ENCODE data around the gene MRTO4. TPM values are rescaled to one million over a fixed set of nuclear protein-coding genes. Genes with fewer than 3 reads are reported as not detected.

The MRTO4 gene
- total and polyA plus RNA-seq, 9 of the 15 experiments (the other 6 are each of a cell fraction or from before 2014, with no cell fraction given) = 62.0 to 173 (median 146) TPM

DNA sequence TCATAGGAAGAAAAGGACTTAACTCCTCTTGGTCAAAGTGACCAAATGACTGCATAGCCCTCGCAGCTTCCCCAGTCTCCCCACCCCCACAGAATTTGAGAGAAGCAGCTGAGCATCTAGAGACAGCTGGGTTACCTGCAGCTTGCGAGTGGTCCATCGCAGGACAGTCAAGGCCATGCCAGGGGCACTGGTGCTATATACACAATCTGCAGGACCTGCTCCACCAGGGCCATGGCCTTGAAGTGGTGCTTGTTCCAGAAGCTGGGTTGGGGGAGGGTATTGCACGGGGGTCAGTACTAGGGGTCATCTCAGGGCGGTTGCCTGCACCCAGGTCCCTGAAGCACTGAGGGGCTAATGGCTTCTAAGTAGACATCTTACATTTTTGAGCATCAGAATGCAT is 10.4 kb downstream of the MRTO4 start:
- Histone ChIP-seq H3K27me3 (ENCODE audit: control insufficient read depth in 2 of 2, insufficient read depth in 2 of 2, low read length in 2 of 2) (no peaks in the 10 kb centered on the region), H3K4me3 (no peak overlapping the region), H4K20me1 (replicated peaks; ENCODE audit: control insufficient read depth, insufficient read depth, low read length) (peaks cover 10% of the 10 kb centered on the region), H3K4me1 (replicated peaks in 1 of 2; ENCODE audit: control insufficient read depth in 2 of 2, insufficient read depth in 2 of 2, low read length in 2 of 2) (peaks cover 0 to 13% of the 10 kb centered on the region in 2 experiments; a peak in 3 of 5 replicates), H3K27ac (ENCODE audit: extremely low read depth, low read depth, low read length) (no peak overlapping the region), H3K9me3 (replicated peaks; ENCODE audit: control insufficient read depth, insufficient read depth, low read depth, low read length) (no peaks in the 10 kb centered on the region), H3K9ac (ENCODE audit: insufficient read depth in 1 of 2, low read depth in 2 of 2, low read length in 2 of 2) (0 out of 4 replicates have a peak overlapping the region, but pooled peaks of 1 of the 2 experiments have one; percentile 2), H3K4me2 (ENCODE audit: insufficient read depth, low read length) (no peak overlapping the region), H3K79me2 (ENCODE audit: control insufficient read depth, insufficient read depth, low read length) (no peaks in the 10 kb centered on the region), H3K36me3 (ENCODE audit: control insufficient read depth, insufficient read depth, low read length) (peaks cover 41% of the 10 kb centered on the region; the same call in 2 of the 3 replicates), H3K9me1 (ENCODE audit: control insufficient read depth, insufficient read depth, low read length) (no peaks in the 10 kb centered on the region), H2AFZ (ENCODE audit: low read depth, low read length) (no peak overlapping the region)
- no peak; the same call in 2 of the 3 replicates for ATAC-seq
- no TSS peak for BruUV-seq (replicated peaks)
- ChIA-PET POLR2A (interaction anchor here (0.6 to 5.0 kb wide), 6 partner anchors 9 to 192 kb away, joined by 3 to 37 read pairs (median 4); partner anchors contain the start of genes AKR7A2, EMC1, MRTO4 and SLC66A1), CTCF (ENCODE audit: low intra/inter-chr PET ratio) (no interaction called here)
- 38% methylated on average over 5 of the region's 5 CpGs for WGBS (ENCODE audit: insufficient coverage, low coverage, missing lambda C conversion rate)
- DNase-seq (ENCODE audit: extremely low read depth in 1 of 4, low spot score in 3 of 4) = peak in 2 of 4 experiments; percentile 23 to 38
- FAIRE-seq = peak; percentile 75
- TF ChIP-seq POLR2G (IDR thresholded peaks at IDR 0.05; ENCODE audit: low read depth, low read length) (peak; percentile 44; the same call in 1 of the 2 replicates), ARID4B (CRISPR knock-in tag; IDR thresholded peaks at IDR 0.05) (0 out of 2 replicates have a peak, but pooled peaks have one; percentile 22), ZNF511 (CRISPR knock-in tag; IDR thresholded peaks at IDR 0.05) (0 out of 2 replicates have a peak, but pooled peaks have one; percentile 35), PPARD (CRISPR knock-in tag; IDR thresholded peaks at IDR 0.05) (no peak), SMAD3 (CRISPR knock-in tag; conservative IDR thresholded peaks at IDR 0.05) (no peak), POLR2A (conservative IDR thresholded peaks at IDR 0.05) (peak; percentile 9; the same call in 1 of the 2 replicates)
- intact Hi-C loops (cut with micrococcal nuclease) = no loop called here
- in situ Hi-C loops (cut with MboI) = no loop called here

Measured in K562 (cell line).